ENCODE data around the gene PABPC1L. TPM values are rescaled to one million over a fixed set of nuclear protein-coding genes. Genes with fewer than 3 reads are reported as not detected.
"Not testable (repeated sequence)": the region's sequence is repeated elsewhere in the genome, so short reads cannot be mapped to it uniquely, and the experiment has no call there.

Gene PABPC1L
- total RNA-seq, 1 donor from 2014 or later = 17.3 TPM

DNA sequence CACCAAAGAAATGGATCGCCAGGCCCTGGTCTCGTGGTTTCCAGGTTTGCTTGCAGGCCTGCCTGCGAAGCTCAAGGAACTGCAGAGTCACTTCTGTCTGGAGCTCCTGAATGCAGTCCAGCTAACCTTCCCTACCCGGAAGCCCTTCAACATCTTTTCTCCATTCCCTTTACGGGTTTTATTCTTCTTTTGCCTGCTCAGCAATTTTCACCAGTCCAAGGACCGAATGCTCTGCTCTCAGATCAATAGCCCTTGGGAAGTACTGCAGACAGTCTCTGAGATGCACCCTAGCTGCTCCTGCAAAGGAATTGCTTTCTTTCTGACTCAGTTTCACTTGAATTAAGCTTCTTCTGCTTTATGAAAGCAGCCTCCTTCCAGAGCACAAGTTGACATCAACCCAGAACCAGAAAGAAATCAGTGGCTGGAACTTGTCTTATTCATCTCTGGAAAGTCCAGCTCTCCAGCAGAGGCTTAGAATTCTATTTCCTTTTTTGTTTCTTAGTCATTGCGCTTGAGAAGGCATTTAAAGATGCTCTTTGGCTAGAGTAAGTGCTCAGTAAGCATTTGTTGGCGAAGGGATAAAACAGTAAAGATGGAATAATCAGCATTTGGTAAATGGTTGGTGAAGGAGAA lies 43.0 kb upstream of the PABPC1L start:
- H3K4me1 Mint-ChIP-seq (ENCODE audit: unreplicated experiment) = no peaks in the 10 kb centered on the region
- H3K4me3 Mint-ChIP-seq (ENCODE audit: unreplicated experiment) = no peak overlapping the region
- TF ChIP-seq, protein P1, sequence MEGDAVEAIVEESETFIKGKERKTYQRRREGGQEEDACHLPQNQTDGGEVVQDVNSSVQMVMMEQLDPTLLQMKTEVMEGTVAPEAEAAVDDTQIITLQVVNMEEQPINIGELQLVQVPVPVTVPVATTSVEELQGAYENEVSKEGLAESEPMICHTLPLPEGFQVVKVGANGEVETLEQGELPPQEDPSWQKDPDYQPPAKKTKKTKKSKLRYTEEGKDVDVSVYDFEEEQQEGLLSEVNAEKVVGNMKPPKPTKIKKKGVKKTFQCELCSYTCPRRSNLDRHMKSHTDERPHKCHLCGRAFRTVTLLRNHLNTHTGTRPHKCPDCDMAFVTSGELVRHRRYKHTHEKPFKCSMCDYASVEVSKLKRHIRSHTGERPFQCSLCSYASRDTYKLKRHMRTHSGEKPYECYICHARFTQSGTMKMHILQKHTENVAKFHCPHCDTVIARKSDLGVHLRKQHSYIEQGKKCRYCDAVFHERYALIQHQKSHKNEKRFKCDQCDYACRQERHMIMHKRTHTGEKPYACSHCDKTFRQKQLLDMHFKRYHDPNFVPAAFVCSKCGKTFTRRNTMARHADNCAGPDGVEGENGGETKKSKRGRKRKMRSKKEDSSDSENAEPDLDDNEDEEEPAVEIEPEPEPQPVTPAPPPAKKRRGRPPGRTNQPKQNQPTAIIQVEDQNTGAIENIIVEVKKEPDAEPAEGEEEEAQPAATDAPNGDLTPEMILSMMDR (IDR thresholded peaks at IDR 0.05; ENCODE audit: unreplicated experiment) = no peak
- no peak for DNase-seq (ENCODE audit: low spot score)
- no peaks in the 10 kb centered on the region for H3K36me3 Mint-ChIP-seq (ENCODE audit: low read depth, unreplicated experiment)
- H3K27me3 Mint-ChIP-seq (ENCODE audit: unreplicated experiment) = peaks cover 1% of the 10 kb centered on the region
- no peak overlapping the region for H3K27ac Mint-ChIP-seq (ENCODE audit: unreplicated experiment)
- H3K9me3 Mint-ChIP-seq (ENCODE audit: unreplicated experiment) = no peaks in the 10 kb centered on the region

DNA sequence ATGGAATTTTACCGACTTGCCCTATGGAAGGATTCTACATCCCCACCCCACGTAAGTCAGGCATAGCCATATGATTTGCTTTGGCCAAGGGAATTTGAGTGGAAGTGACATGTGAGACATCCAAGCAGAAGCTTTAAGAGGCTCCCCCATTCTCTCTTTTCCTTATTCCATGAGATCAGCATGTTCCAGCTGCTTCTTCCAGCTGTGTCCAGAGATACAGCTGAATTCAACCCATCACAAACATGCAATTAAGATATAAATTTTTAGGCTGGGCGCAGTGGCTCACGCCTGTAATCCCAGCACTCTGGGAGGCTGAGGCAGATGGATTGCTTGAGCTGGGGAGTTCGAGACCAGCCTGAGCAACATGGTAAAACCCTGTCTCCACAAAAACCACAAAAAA lies 40.4 kb upstream of the PABPC1L start:
- Mint-ChIP-seq H3K27ac (ENCODE audit: unreplicated experiment) (no peak overlapping the region), H3K4me1 (ENCODE audit: unreplicated experiment) (no peaks in the 10 kb centered on the region), H3K9me3 (ENCODE audit: unreplicated experiment) (no peaks in the 10 kb centered on the region), H3K4me3 (ENCODE audit: unreplicated experiment) (no peak overlapping the region), H3K27me3 (ENCODE audit: unreplicated experiment) (peaks cover 1% of the 10 kb centered on the region), H3K36me3 (ENCODE audit: low read depth, unreplicated experiment) (no peaks in the 10 kb centered on the region)
- TF ChIP-seq, protein P1 (IDR thresholded peaks at IDR 0.05; ENCODE audit: unreplicated experiment) = no peak
- DNase-seq (ENCODE audit: low spot score) = no peak

DNA sequence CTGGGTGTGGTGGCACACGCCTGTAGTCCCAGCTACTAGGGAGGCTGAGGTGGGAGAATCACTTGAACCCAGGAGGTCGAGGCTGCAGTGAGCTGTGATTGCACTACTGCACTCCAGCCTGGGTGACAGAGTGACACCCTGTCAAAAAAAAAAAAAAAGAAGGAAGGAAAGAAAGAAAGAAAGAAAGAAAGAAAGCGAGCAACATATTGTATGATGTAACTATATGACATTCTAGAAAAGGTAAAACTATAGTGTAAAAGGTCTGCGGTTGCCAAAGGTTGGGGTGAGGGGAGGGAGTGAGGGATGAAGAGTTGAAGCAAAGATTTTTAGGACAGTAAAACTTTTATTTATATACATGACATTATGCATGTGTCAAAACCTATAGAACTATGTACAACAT lies 27.5 kb upstream of the PABPC1L start:
- H3K27ac Mint-ChIP-seq (ENCODE audit: unreplicated experiment); H3K36me3 Mint-ChIP-seq (ENCODE audit: low read depth, unreplicated experiment); DNase-seq (ENCODE audit: low spot score); H3K27me3 Mint-ChIP-seq (ENCODE audit: unreplicated experiment); H3K4me3 Mint-ChIP-seq (ENCODE audit: unreplicated experiment); H3K9me3 Mint-ChIP-seq (ENCODE audit: unreplicated experiment): not testable (repeated sequence)
- peaks cover 16% of the 10 kb centered on the region for H3K4me1 Mint-ChIP-seq (ENCODE audit: unreplicated experiment)

DNA sequence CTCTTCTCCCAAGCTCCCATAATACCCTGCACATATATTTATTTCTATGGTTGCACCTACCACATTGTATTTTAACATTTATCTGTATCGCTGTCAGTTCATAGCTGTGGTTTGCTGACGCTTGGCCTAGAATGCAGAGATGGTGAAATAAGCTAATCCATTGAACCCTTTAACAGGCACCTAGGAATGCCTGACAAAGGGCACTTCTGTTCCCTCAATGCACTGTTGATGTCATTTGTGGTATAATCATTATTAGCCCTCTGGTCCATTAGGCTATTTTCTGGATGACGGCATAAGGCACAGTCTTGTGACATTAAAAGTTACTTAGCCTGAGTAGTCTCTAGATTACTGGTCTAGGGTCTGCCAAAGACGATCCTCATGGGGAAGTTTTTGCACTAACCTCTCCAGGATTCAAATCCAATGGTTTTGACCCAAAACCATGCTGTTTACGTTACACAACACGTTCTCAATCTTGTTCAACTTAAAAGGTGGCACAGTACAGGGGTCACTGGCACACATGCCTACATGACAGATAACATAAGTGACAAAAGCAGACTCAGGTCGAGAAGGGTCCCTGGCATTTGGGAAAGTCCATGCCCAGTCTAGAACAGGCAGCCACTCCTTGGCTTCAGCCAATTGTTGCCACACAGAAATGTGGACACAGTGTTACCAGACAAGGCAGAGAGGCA lies 26.5 kb upstream of the PABPC1L start:
- H3K27me3 Mint-ChIP-seq (ENCODE audit: unreplicated experiment) = peaks cover 5% of the 10 kb centered on the region
- H3K36me3 Mint-ChIP-seq (ENCODE audit: low read depth, unreplicated experiment) = peaks cover 7% of the 10 kb centered on the region
- peak overlapping the region; percentile 31 for H3K27ac Mint-ChIP-seq (ENCODE audit: unreplicated experiment)
- no peaks in the 10 kb centered on the region for H3K9me3 Mint-ChIP-seq (ENCODE audit: unreplicated experiment)
- TF ChIP-seq, protein P1 (IDR thresholded peaks at IDR 0.05; ENCODE audit: unreplicated experiment) = no peak
- DNase-seq (ENCODE audit: low spot score) = no peak
- H3K4me1 Mint-ChIP-seq (ENCODE audit: unreplicated experiment) = peaks cover 19% of the 10 kb centered on the region
- no peak overlapping the region for H3K4me3 Mint-ChIP-seq (ENCODE audit: unreplicated experiment)

DNA sequence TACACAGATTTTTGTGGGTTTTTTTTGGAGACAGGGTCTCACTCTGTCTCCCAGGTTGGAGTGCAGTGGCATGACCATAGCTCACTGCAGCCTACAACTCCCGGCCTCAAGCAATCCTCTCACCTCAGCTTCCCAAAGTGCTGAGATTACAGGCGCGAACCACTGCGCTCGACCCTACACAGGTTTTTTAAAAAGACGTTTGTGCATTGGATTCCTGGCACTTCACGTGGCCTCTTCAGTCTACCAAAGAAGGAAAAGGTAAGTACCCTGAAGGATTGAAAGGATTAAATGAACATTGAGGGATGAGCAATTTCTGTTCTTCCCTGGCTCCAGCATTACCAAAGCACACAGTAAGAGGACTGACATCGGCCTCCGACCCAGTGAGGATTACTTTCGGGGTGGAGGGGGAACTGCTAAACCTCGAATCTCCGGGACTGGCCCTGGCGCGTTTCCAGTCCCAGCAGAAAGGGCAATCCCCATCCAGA lies 24.9 kb upstream of the PABPC1L start:
- TF ChIP-seq, protein P1 (IDR thresholded peaks at IDR 0.05; ENCODE audit: unreplicated experiment) = no peak
- Mint-ChIP-seq H3K4me3 (ENCODE audit: unreplicated experiment) (peak overlapping the region; percentile 95), H3K9me3 (ENCODE audit: unreplicated experiment) (no peaks in the 10 kb centered on the region), H3K4me1 (ENCODE audit: unreplicated experiment) (peaks cover 28% of the 10 kb centered on the region), H3K27ac (ENCODE audit: unreplicated experiment) (peak overlapping the region; percentile 82), H3K36me3 (ENCODE audit: low read depth, unreplicated experiment) (peaks cover 7% of the 10 kb centered on the region), H3K27me3 (ENCODE audit: unreplicated experiment) (peaks cover 5% of the 10 kb centered on the region)
- DNase-seq (ENCODE audit: low spot score) = no peak

All from endothelial cell (in vitro differentiated cells).